K562 (cell line): ENCODE data around the gene PPP2R2D. TPM values are rescaled to one million over a fixed set of nuclear protein-coding genes. Genes with fewer than 3 reads are reported as not detected.

ENCODE experiments used
- MED1 ChIP-seq: sonication (generic); formaldehyde crosslinking; IDR thresholded peaks from 2 replicates; pipeline ENCODE4 v1.8.1; 2023; ENCODE audit warnings: missing genetic modification reagents, borderline replicate concordance
- MGA ChIP-seq: fragments of 450-650 bp; IDR thresholded peaks from 2 replicates; pipeline ENCODE4 v1.6.1; 2016; ENCODE audit warnings: mild to moderate bottlenecking, moderate library complexity
- NBN ChIP-seq: fragments of 450-650 bp; IDR thresholded peaks from 2 replicates; pipeline ENCODE4 v1.6.1; 2016; ENCODE audit warnings: low read depth, mild to moderate bottlenecking
- NFRKB ChIP-seq: fragments of 450-650 bp; IDR thresholded peaks from 2 replicates; pipeline ENCODE4 v1.6.1; 2016; ENCODE audit warnings: low read depth
- SOX6 ChIP-seq: fragments of 450-650 bp; IDR thresholded peaks from 2 replicates; pipeline ENCODE4 v1.6.1; 2014; ENCODE audit warnings: mild to moderate bottlenecking
- UBTF ChIP-seq, 2 experiments: IDR thresholded peaks; 2 replicates each; pipeline ENCODE4 v1.6.1; 2012; ENCODE audit warnings: improper control_type of control experiment in 2 of 2, low read depth in 2 of 2, low read length in 2 of 2, borderline replicate concordance in 1 of 2
- XRCC4 ChIP-seq: IDR thresholded peaks from one replicate; pipeline ENCODE4 v1.6.1; 2011; ENCODE audit not compliant: insufficient read depth, insufficient read length; ENCODE audit errors: extremely low read depth
- ZNF592 ChIP-seq: fragments of 450-650 bp; IDR thresholded peaks from 2 replicates; pipeline ENCODE4 v1.6.1; 2017; ENCODE audit warnings: antibody characterized with exemption, mild to moderate bottlenecking
- polyA plus RNA-seq, 8 experiments: library from polyadenylated mRNA; depleted of rRNA in 4 of 8; stranded (reverse) in 5 of 8; unstranded in 3 of 8; fragments of >200 nt; fragmentation: Nextera tagmentation in 2 of 8; fragmentation: Illumina TruSeq in 1 of 8; extraction: Ambion mirVana in 2 of 8; extraction: Trizol in 1 of 8; gene quantifications; 2 replicates each; pipeline versions ENCODE4 v1.2.1 to v1.2.3, GENCODE V29; 2011 to 2014; ENCODE audit warnings: inconsistent platforms in 1 of 8, missing spikeins in 1 of 8
- total RNA-seq, 7 experiments: library from RNA; depleted of rRNA in 6 of 7; stranded (reverse); fragments of >200 nt in 6 of 7; fragmentation: Illumina TruSeq in 2 of 7; extraction: Trizol in 2 of 7; gene quantifications; 2 replicates each; pipeline versions ENCODE4 v1.2.1 to v1.2.3, GENCODE V29; 2011 to 2021; ENCODE audit warnings: low replicate concordance in 1 of 7

Gene PPP2R2D
- total and polyA plus RNA-seq, 9 of the 15 experiments (the other 6 are each of a cell fraction or from before 2014, with no cell fraction given), result 1.9 to 37.0 (median 26.8) TPM

- TF ChIP-seq MGA (peak; percentile 28; the same call in 1 of the 2 replicates), MED1 (CRISPR knock-in tag) (no peak), NBN (no peak), SOX6 (no peak), XRCC4 (no peak), UBTF (IDR thresholded peaks at IDR 0.05; ENCODE audit: borderline replicate concordance in 1 of 2, low read depth in 2 of 2, low read length in 2 of 2) (no peak), NFRKB (no peak), ZNF592 (0 out of 2 replicates have a peak, but pooled peaks have one; percentile 21)
Measured at GRCh38 chr10:131923038-131923756, 22.4 kb downstream of the PPP2R2D start (continued).
